Measurements from ENCODE around the gene KATNAL1. TPM values are rescaled to one million over a fixed set of nuclear protein-coding genes. Genes with fewer than 3 reads are reported as not detected.

KATNAL1 gene
- total RNA-seq, 1 donor from 2014 or later, result 74.6 TPM

DNA sequence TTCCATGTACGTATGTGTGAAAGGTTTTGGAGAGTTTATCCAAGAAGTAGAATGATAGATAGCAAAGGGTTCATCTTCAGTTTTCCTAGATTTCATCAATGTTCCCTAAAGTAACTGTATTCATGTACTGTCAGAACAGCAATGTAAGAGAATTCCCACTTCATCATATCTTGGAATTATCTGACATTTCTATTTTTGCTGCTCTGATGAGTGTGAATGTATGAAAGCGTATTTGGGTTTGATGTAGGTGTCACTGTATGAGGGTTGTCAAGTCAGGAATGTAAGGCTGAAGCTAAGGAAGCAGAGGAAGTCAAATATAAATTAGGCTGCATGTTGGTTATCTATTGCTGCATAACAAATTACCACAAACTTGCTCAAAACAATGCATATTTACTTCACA lies 7.2 kb upstream of the KATNAL1 start:
- H3K9me3 Mint-ChIP-seq (ENCODE audit: unreplicated experiment), result peaks cover 2% of the 10 kb centered on the region
- no peak overlapping the region for H3K27ac Mint-ChIP-seq (ENCODE audit: unreplicated experiment)
- H3K36me3 Mint-ChIP-seq (ENCODE audit: unreplicated experiment), result no peaks in the 10 kb centered on the region
- DNase-seq, result no peak
- H3K4me1 Mint-ChIP-seq (ENCODE audit: low read depth, unreplicated experiment), result peaks cover 7% of the 10 kb centered on the region
- H3K4me3 Mint-ChIP-seq (ENCODE audit: unreplicated experiment), result no peak overlapping the region
- peaks cover 3% of the 10 kb centered on the region for H3K27me3 Mint-ChIP-seq (ENCODE audit: unreplicated experiment)
- TF ChIP-seq, protein P1, sequence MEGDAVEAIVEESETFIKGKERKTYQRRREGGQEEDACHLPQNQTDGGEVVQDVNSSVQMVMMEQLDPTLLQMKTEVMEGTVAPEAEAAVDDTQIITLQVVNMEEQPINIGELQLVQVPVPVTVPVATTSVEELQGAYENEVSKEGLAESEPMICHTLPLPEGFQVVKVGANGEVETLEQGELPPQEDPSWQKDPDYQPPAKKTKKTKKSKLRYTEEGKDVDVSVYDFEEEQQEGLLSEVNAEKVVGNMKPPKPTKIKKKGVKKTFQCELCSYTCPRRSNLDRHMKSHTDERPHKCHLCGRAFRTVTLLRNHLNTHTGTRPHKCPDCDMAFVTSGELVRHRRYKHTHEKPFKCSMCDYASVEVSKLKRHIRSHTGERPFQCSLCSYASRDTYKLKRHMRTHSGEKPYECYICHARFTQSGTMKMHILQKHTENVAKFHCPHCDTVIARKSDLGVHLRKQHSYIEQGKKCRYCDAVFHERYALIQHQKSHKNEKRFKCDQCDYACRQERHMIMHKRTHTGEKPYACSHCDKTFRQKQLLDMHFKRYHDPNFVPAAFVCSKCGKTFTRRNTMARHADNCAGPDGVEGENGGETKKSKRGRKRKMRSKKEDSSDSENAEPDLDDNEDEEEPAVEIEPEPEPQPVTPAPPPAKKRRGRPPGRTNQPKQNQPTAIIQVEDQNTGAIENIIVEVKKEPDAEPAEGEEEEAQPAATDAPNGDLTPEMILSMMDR (IDR thresholded peaks at IDR 0.05; ENCODE audit: partially characterized antibody, unreplicated experiment), result no peak

DNA sequence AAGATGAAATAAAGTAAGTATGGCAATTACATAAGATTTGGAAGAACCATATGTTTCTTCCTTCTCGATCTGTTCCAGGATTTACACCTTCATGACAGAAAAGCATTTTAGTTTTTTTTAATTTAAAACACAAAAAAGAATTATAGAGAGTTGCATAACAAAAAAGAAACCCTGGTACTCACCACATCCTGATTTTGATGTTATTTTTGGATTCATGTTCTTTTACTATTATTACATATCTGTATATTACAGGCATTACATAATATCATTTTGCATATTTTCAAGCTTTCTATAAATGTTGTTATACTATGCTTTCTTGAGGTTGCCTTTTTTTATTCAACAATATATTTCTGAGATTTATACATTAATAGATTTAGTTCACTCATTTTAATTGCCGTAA lies 6.7 kb upstream of the KATNAL1 start:
- H3K9me3 Mint-ChIP-seq (ENCODE audit: unreplicated experiment), result peaks cover 2% of the 10 kb centered on the region
- H3K4me3 Mint-ChIP-seq (ENCODE audit: unreplicated experiment), result no peak overlapping the region
- no peak overlapping the region for H3K27ac Mint-ChIP-seq (ENCODE audit: unreplicated experiment)
- TF ChIP-seq, protein P1 (IDR thresholded peaks at IDR 0.05; ENCODE audit: partially characterized antibody, unreplicated experiment), result no peak
- peaks cover 3% of the 10 kb centered on the region for H3K27me3 Mint-ChIP-seq (ENCODE audit: unreplicated experiment)
- H3K36me3 Mint-ChIP-seq (ENCODE audit: unreplicated experiment), result no peaks in the 10 kb centered on the region
- peaks cover 3% of the 10 kb centered on the region for H3K4me1 Mint-ChIP-seq (ENCODE audit: low read depth, unreplicated experiment)
- DNase-seq, result no peak

DNA sequence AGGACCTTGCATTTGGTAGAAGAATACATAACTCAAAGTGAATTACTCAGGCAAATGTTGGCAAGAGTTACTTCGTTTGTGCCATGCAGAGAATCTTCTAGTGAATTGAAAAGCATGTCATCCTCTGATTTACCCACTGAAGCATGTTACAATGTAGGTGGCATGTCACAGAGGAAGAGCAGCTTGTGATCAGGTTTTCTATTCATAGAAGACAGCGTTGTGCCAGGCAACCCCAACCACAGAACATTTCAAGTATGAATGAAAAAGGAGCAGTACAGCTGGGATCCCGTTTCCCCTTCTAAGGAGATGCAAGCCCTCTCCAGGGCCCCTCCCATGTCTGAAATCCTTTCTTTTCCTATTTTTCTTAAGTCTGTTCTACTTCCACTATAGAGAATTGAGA lies 6.0 kb upstream of the KATNAL1 start:
- peaks cover 3% of the 10 kb centered on the region for H3K27me3 Mint-ChIP-seq (ENCODE audit: unreplicated experiment)
- no peak overlapping the region for H3K27ac Mint-ChIP-seq (ENCODE audit: unreplicated experiment)
- peaks cover under 1% of the 10 kb centered on the region for H3K9me3 Mint-ChIP-seq (ENCODE audit: unreplicated experiment)
- no peak overlapping the region for H3K4me3 Mint-ChIP-seq (ENCODE audit: unreplicated experiment)
- DNase-seq, result no peak
- H3K36me3 Mint-ChIP-seq (ENCODE audit: unreplicated experiment), result no peaks in the 10 kb centered on the region
- TF ChIP-seq, protein P1 (IDR thresholded peaks at IDR 0.05; ENCODE audit: partially characterized antibody, unreplicated experiment), result no peak
- no peaks in the 10 kb centered on the region for H3K4me1 Mint-ChIP-seq (ENCODE audit: low read depth, unreplicated experiment)

DNA sequence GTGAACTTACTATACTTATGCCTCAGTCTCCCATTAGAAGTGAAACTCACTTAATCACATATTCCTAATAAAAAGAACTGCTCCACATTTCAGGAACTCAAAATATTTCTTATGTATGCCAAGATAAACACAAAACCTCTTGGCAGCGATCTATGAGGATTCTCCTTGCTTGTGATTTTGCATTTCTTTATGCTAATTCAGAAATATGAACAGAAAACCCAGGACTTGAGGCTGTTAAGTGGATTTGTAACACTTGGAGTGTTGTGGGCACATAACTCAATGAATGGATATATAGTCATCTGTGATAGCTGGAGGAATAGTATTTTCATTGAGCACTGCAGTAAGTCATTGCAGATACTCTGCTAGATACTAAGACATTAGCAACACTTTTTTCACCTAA lies 5.6 kb upstream of the KATNAL1 start:
- TF ChIP-seq, protein P1 (IDR thresholded peaks at IDR 0.05; ENCODE audit: partially characterized antibody, unreplicated experiment), result no peak
- no peaks in the 10 kb centered on the region for H3K9me3 Mint-ChIP-seq (ENCODE audit: unreplicated experiment)
- DNase-seq, result no peak
- peaks cover 3% of the 10 kb centered on the region for H3K27me3 Mint-ChIP-seq (ENCODE audit: unreplicated experiment)
- H3K4me3 Mint-ChIP-seq (ENCODE audit: unreplicated experiment), result no peak overlapping the region
- H3K4me1 Mint-ChIP-seq (ENCODE audit: low read depth, unreplicated experiment), result no peaks in the 10 kb centered on the region
- H3K27ac Mint-ChIP-seq (ENCODE audit: unreplicated experiment), result no peak overlapping the region
- H3K36me3 Mint-ChIP-seq (ENCODE audit: unreplicated experiment), result no peaks in the 10 kb centered on the region

DNA sequence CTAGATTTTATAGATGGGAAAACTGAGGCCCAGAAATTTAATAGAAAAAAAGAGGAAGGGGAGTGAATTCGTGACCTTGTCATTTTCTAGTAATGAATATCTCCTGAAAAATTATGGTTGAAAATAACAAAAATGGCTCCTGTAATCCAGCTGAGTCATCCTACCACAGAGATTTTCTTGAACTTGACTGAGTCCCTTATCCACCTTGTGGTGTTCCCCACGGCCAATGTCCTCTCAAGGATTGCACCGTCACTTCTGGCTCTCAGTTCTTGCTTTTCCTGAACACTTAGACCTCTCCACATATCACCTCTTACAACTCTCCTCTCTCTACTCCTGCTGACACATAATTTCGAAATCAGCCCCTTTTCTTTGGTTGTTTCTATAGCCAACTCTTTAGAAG lies 1.2 kb upstream of the KATNAL1 start:
- no peaks in the 10 kb centered on the region for H3K36me3 Mint-ChIP-seq (ENCODE audit: unreplicated experiment)
- H3K4me3 Mint-ChIP-seq (ENCODE audit: unreplicated experiment), result no peak overlapping the region
- H3K27me3 Mint-ChIP-seq (ENCODE audit: unreplicated experiment), result peaks cover 2% of the 10 kb centered on the region
- H3K27ac Mint-ChIP-seq (ENCODE audit: unreplicated experiment), result peak overlapping the region; percentile 7
- TF ChIP-seq, protein P1 (IDR thresholded peaks at IDR 0.05; ENCODE audit: partially characterized antibody, unreplicated experiment), result no peak
- H3K9me3 Mint-ChIP-seq (ENCODE audit: unreplicated experiment), result no peaks in the 10 kb centered on the region
- peaks cover 15% of the 10 kb centered on the region for H3K4me1 Mint-ChIP-seq (ENCODE audit: low read depth, unreplicated experiment)
- no peak for DNase-seq
